ENCODE data around the gene UEVLD.
A peak's percentile ranks its signal among the peaks of the same experiment; 100 is the strongest.
"Not testable (repeated sequence)": the region's sequence is repeated elsewhere in the genome, so short reads cannot be mapped to it uniquely, and the experiment has no call there.

Gene UEVLD

DNA sequence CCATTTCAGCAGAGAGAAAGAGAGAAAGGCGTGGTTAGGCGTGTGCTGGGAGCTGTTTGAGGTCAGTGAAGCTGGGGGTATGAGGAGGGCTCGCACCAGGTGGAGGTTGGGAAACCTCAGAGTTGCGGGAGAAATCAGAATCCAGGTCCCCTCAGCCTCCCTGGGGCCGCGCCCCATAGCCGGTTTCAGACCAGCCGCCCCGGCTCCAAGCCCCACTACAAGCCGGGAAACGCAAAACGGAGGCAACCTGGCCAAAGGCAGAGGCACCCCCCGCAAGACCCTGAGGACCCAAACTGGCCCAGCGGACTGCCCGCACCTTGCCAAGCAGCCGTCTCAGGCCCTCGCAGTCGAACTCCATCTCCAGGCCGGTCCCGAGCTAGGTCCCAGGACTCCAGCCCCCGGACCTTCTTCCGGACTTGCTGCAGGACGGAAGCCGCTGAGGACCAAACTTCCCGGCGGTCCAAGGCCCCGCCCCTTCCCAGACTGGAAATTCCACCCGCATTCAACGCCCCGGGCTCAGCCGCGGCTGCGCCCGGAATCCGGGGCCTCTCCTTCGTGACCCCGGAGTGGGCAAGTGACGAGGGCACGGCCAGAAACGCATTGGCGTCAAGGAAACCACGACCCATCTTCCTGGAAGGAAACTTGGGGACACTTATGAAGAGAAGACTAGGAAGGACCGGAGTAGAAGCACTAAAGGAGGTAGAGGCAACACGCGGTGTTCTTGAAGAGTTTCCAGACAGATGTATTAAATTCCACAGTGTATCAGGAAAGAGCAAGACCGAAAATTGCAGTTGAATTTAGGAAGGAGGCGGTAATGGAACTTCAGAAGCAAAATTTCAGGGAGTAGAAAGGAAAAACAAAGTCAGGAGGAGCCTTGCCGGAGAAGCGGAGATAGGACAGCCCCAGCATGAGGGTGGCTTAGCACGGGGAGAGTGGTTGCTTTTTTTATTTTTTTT, at the start of gene UEVLD:
Gene UEVLD, minus strand, starts transcription at position 438 of the 956 bp plus-strand sequence. Its CDS starts 80 bp downstream, at position 358.
- DNase-seq = peak; percentile 57

DNA sequence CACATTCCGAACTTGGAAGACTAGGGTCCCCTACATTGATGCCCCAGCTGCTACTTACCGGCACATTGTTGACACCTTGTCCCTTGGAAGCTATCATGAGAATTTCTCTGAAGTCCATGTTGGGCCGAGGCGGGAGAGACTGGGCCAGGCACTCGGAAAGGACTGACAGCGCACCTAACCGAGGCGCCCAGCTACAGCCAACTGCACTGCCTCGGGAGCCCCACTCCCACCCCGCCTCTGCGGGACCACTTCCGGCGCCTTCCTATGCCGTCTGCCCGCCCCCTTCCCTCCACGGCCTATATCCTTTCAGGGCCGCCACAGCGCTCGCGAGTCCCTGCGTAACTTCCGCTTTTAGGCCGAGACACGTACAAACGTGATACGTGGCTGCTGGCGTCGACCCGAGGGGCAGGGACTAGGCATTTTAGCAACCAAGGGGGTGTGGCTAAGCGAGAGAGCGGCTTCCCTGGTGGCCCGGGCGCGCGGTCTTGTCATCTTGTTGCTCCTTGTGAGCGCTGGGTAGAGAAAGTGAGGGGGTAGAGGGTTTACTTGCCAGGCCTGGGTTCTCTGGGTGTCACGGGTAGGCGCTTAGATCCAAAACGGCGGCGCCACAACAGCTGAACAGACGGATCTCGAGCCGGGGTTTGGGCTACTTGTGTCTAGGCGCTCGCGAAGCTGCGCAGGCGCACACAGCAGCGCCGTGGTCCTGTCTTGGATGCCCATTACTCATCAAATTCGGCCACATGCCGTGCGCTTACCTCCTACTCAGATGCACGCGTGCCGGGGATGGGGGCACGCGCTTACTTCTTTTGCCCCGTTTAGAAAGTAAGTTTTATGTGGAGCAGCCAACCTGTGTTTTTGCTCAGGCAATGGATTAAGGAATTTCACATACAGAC, 45.9 kb upstream of the UEVLD start, which contains the start of gene SPTY2D1:
Gene SPTY2D1, minus strand, starts transcription at position 203 of the 893 bp plus-strand sequence. Its CDS starts 85 bp downstream, at position 118.
- peak; percentile 98 for DNase-seq

GRCh38 chr11:18633256-18634139, 45.0 kb upstream of the UEVLD start:
- DNase-seq = peak; percentile 41

DNA sequence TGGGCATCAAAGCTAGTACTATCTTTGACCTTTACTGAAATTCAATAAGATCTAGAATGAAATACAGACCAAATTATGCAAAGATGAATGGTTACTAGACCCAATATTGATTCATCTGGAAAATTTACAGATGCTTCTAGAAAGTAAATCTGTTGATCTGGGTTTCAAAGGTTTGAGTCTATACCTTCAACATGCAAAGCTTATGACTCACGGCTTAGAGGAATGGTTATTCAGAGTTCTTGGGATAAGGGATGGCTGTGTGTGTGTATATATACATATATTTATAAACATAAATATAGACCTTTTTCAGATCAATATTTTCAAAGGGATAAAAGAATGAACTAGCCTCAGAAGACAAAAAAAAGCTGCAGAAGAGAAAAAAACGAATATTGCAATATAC, 44.3 kb upstream of the UEVLD start:
- no peak for DNase-seq

DNA sequence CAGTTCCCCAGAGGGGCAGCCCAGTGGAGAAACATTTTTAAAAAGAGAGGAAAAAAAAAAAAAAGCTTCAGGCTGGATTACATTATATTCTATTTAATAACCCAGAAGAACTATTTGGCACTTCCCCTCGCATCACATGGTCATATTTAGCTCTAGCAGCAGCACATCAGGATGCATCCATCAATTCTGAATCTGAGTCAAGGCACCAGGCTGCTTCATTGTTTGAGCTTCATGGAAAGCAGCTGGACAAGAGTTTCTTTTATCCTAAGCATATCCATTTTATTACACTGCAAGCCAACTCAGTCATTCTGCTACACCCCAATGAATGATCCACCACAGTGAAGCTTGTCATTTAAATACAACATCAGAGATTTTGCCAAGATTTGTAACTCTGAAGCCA, 35.6 kb upstream of the UEVLD start:
- DNase-seq = no peak

GRCh38 chr11:18623707-18624106, 35.2 kb upstream of the UEVLD start:
- DNase-seq = no peak

DNA sequence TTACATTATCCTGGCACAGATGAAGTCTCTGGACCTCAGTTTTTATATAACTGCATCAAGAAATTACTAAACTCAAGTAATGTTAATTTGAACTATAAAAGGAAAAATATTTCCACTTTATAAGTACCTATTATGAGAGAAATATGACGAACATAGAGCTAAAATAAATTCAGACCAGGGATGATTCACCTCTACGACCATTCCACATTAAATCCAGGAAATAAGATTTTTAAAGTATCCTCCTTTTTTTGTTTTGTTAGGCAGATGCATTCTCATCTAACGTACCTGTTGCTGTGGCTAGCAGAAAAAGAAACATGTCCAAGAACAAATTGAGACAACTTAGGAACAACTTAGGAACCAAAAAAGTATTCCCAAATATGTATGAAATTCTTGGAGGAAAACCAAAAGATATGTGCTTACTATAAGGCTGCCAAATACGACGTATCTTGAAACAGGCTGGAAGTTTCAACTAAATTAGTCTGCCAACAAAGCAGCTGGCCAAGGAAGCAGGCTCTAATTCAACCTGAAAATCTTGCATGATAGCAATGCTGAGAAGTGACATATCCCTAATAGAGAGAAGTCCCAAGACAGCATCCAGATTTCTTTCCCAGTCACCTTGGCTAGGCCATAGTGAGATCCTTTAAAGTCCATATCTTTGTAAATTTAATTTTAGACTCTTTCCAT, 29.9 kb upstream of the UEVLD start:
- no peak for DNase-seq

DNA sequence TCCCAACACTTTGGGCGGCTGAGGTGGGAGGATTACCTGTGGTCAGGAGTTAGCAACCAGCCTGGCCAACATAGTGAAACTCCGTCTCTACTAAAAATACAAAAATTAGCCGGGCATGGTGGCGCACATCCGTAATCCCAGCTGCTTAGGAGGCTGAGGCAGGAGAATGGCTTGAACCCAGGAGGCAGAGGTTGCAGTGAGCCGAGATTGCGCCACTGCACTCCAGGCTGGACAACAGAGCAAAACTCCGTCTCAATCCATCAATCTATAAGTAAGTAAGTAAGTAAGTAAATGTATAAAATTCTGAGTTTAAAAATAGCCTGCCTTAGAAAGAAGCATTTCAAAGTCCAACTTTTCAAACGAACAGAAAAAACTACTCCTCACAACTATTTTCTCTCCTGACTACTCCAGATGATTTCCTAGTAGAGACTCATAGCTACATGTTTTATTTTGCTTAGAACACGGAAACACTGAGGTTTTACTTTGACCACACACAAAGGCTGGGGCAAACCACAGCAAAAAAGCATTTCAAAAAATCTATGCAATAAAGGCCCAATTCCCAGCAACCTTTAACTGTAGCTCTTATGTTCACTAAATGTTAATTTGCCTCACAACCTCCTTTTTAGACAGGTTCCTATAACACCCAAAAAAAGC, 29.3 kb upstream of the UEVLD start:
- peak; percentile 1 for DNase-seq

DNA sequence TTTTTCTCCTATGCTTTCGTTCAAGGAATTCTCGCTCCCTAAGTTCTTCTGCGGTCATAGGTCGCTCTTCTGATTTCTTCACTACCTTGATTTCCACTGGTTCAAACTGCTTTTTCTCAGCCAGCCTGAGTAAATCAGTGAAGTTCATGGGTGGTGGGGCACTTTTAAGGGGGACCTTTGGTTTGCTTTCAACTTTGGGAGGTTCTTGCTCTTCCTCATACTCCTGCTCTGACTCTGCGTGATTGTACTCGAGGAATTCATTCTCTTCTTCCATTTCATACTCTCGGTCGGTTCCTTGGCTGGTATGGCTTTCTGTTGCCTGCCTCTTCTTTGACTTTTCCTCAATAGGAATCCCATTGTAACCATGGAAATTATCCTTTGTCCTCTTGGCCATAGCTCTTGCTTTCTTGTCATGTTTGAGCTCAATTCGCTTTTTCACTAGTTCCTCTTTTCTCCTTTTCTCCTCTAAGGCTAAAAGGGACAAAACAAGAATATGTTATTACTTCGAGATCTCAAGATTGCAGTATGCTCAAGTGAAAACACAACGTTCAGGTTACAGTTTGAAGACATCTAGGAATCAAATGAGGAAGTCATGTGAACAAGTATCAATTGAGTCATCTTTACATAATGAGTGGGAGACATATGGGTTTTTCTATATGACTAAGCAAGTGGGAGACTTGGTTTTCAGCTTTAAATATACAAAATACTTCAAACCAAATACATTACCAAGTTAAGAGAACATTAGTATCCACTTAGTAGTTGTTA, 27.3 kb upstream of the UEVLD start:
- no peak for DNase-seq

DNA sequence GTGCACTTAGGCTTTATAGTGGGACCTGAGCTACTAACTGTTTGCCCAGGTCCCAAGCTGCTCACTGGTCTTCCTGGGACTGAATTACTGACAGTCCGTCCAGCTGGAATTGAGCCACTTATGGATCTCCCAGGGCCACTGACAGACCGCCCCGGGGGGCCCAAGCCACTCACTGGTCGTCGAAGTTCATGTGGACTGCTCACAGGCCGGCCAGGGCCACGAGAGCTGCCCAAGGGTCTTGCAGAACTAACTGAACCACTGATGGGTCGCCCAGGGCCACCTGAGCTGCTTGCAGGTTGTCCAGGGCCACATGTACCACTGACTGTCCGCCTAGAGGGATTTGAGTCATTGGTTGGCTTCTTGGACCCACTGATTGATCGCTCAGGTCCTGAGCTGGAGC, 26.1 kb upstream of the UEVLD start:
- DNase-seq = no peak

DNA sequence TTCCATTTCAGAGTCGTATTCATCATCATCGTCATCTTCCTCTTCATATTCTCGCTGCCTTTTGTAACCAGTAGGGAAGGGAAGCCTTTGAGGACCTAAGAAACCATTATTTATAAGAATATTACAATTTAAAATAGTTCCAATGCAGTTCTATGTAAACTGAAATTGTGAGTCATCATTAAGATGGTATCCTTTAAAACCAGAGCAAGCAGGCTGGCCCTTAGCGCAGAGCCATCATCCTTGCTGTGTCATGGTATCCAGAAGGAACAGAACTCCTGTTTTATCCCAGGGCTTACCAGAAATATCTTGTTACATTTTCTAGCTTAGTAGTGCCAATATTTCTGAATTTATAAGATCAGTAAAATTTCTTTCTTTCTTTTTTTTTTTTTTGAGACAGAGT, 23.9 kb upstream of the UEVLD start:
- DNase-seq = no peak

DNA sequence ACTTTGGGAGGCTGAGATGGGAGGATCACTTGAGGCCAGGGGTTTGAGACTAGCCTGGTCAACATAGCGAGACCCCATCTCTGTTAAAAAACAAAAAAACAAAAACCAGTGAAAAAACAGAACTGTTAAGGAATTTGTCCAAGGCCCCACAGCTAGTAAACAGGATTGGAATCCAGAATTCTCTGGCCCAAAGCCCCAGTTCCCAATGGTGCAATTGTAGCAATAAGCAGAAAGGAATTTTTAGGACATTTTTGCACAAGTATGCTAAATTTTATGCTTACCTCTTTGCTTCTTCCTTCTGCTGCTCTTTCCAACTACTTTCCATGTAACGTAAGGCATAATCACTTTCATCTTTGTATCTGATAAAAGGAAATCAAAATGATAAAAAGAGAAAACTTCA, 22.7 kb upstream of the UEVLD start:
- DNase-seq = no peak

GRCh38 chr11:18608376-18608775, 19.8 kb upstream of the UEVLD start:
- DNase-seq = no peak

GRCh38 chr11:18600915-18601569, 12.5 kb upstream of the UEVLD start:
- DNase-seq = no peak

DNA sequence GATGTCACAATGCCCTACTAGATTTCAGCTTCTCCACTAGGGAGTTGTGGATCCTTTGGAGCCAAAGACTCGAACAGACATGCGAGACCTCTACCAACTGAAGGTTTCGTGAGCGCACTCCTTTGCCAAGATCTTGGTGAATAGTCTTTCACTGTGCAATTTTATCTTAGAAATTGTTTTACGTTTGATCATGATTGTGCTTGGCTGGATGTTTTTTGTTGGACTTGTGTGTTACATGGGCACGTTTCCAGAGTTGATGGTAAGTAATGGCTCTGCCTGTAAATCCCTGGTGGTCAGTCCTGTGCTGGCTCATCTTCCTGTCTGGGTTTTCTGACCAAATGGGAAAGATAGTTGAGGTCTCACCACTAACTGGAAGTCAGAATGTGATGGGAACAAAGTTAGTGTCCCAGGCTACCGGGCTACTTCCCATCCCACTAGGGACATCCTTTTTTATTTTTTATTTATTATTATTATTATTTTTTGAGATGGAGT, 11.3 kb upstream of the UEVLD start, which contains the start of gene MISFA:
Gene MISFA, plus strand, starts transcription at position 51 of the 492 bp plus-strand sequence. Its CDS starts 140 bp downstream, at position 191.
- no peak for DNase-seq

GRCh38 chr11:18594999-18595749, 6.6 kb upstream of the UEVLD start:
- no peak for DNase-seq

DNA sequence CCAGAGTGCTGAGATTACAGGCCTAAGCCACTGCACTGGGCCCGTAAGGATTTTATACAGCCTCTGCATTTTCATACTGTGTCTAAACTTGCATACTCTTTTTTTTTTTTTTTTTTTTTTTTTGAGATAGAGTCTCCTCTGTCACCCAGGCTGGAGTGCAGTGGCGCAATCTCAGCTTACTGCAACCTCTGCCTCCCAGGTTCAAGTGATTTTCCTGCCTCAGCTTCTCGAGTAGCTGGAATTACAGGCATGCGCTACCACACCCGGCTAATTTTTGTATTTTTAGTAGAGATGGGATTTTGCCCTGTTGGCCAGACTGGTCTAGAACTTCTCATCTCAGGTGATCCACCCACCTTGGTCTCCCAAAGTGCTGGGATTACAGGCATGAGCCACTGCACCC, 5.6 kb upstream of the UEVLD start:
- not testable (repeated sequence) for DNase-seq

- DNase-seq = no peak
Observed at GRCh38 chr11:18590571-18590970, 2.0 kb upstream of the UEVLD start.

DNA sequence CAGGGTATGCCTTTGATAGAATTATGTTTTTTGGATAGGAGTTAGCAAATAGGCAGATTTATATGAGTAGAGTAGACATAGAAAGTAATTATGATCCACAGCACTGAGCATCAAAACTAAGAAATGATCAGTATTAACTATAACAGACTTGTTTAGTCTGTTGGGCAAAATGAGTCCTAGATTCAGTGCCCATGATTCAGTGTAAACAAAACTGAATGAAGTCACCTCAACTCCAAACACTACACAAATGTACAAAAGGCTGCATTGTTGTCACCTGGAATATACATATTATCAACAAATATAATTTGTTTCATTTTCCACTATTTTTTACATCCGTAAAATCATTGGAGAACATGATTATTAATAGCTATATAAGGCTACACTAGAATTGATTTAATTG, 6.7 kb downstream of the UEVLD start:
- DNase-seq = no peak
